Left lung (tissue), 10 donors: ENCODE data around the gene RNASE3. TPM values are rescaled to one million over a fixed set of nuclear protein-coding genes. Genes with fewer than 3 reads are reported as not detected.
"Not testable (repeated sequence)": the region's sequence is repeated elsewhere in the genome, so short reads cannot be mapped to it uniquely, and the experiment has no call there.

Experiments
- ATAC-seq: fragments of 200-7000 bp; cut with Tn5 transposase; one replicate; pipeline ENCODE4 v1.9.1; 2020; ENCODE audit warnings: moderate library complexity
- DNase-seq, 4 donors: peaks; one replicate each; pipeline ENCODE4 v3.0.0-alpha.2; 2013 to 2020
- H3K27ac ChIP-seq, 2 donors: fragments of 200-600 bp; sonication (generic) in 1 of 2; one replicate each; pipeline versions ENCODE4 v1.5.0 to v1.8.0; 2020 to 2021
- H3K27me3 ChIP-seq, 2 donors: fragments of 200-600 bp; sonication (generic) in 1 of 2; one replicate each; pipeline versions ENCODE4 v1.5.0 to v1.8.0; 2020 to 2021
- H3K36me3 ChIP-seq, 2 donors: fragments of 200-600 bp; sonication (generic) in 1 of 2; one replicate each; pipeline versions ENCODE4 v1.5.0 to v1.8.0; 2020 to 2021
- H3K4me1 ChIP-seq, 2 donors: fragments of 200-600 bp; one replicate each; pipeline ENCODE4 v1.8.0; 2021
- H3K4me3 ChIP-seq, 2 donors: fragments of 200-600 bp; sonication (generic) in 1 of 2; one replicate each; pipeline versions ENCODE4 v1.5.0 to v1.8.0; 2020 to 2021; ENCODE audit warnings: mild to moderate bottlenecking in 1 of 2
- H3K9me3 ChIP-seq, 2 donors: fragments of 200-600 bp; sonication (generic) in 1 of 2; one replicate each; pipeline versions ENCODE4 v1.5.0 to v1.8.0; 2020 to 2021
- intact Hi-C, 2 donors: fragments of 100-400 bp; cut with DNase I; formaldehyde crosslinking; loops; one replicate each; pipeline versions ENCODE4 v1.11.2 to v1.14.2; 2022
- polyA plus RNA-seq, 6 donors: library from polyadenylated mRNA; unstranded; fragments of 120-200 nt; gene quantifications; one replicate each; pipeline ENCODE4 v1.2.1, GENCODE V29; 2013; ENCODE audit not compliant: insufficient read length in 6 of 6
- total RNA-seq, 2 donors: library from RNA; stranded (reverse); fragmentation: NEBNext Ultra II Directional; extraction: Animal tissue kit (Norgen Biotek cat#: 25700); gene quantifications; one replicate each; pipeline ENCODE4 v1.2.1, GENCODE V29; 2021
- TF ChIP-seq, protein P1 (sequence below), 2 donors: fragments of 200-600 bp; sonication (generic) in 1 of 2; IDR thresholded peaks; one replicate each; pipeline versions ENCODE4 v1.5.0 to v1.8.0; 2021; ENCODE audit warnings: antibody characterized with exemption in 2 of 2
- donor health status: DM: no; HTN: yes; CAD: no.
- donor health status: DM: no; HTN: no; CAD: no.

The RNASE3 gene
- total and polyA plus RNA-seq, 8 donors = 0.33 to 1.9 (median 1.0) TPM; not detected in 1

DNA sequence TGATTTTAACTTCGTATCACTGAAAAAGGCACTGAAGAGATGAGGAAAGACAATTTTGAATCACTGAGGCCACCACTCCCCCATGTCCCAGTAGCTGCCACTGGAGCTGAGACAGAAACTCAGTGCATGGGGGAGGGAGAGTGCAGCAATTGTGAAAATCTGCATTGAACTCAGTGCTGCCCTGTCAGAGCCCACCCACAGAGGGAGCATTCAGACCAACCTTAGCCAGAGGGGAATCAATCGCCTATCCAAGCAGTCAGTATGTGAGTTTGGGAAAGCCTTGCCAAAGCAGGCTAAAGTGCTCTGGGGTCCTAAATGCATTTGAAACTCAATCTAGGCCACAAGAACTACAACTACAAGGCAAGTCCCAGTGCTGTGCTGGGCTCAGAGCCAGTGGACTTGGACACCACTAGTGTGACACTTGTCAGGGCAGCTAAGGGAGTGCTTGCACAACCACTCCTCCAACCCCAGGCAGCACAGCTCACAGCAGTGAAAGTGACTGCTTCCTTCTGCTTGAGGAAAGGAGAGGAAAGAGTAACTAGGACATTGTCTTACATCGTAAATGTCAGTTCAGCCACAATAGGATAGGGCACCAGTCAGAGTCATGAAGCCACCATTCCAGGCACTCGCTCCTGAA, 13.3 kb downstream of the RNASE3 start:
- Histone ChIP-seq H3K9me3 (peaks cover 0 to 2% of the 10 kb centered on the region in 2 donors), H3K27me3 (no peaks in the 10 kb centered on the region), H3K4me1 (peaks cover 0 to 17% of the 10 kb centered on the region in 2 donors), H3K27ac (peak overlapping the region in 1 of 2 donors; percentile 66), H3K36me3 (no peaks in the 10 kb centered on the region), H3K4me3 (no peak overlapping the region)
- intact Hi-C loops = no loop called here
- ATAC-seq (peak; percentile 43), DNase-seq (peak in 1 of 4 donors; percentile 50)
- TF ChIP-seq, protein P1, sequence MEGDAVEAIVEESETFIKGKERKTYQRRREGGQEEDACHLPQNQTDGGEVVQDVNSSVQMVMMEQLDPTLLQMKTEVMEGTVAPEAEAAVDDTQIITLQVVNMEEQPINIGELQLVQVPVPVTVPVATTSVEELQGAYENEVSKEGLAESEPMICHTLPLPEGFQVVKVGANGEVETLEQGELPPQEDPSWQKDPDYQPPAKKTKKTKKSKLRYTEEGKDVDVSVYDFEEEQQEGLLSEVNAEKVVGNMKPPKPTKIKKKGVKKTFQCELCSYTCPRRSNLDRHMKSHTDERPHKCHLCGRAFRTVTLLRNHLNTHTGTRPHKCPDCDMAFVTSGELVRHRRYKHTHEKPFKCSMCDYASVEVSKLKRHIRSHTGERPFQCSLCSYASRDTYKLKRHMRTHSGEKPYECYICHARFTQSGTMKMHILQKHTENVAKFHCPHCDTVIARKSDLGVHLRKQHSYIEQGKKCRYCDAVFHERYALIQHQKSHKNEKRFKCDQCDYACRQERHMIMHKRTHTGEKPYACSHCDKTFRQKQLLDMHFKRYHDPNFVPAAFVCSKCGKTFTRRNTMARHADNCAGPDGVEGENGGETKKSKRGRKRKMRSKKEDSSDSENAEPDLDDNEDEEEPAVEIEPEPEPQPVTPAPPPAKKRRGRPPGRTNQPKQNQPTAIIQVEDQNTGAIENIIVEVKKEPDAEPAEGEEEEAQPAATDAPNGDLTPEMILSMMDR (IDR thresholded peaks at IDR 0.05) = no peak

DNA sequence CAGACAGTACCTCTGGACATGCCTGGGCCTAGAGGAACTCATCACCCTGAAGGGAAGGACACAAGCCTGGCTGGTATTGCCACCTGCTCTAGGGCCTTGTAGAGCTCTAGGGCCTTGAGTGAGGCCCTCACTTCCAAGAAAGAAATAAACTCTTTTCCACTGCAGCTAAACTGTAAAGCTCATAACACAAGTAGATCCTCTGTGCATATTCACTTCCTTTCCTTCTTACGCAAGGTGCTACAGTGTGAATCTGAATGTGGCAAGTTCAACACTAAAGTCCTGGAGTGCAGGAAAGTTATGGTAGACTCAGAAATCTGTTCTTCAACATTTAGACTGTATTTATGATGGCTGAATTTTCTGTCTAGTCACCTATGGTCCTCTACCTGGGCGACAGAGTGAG, 14.5 kb downstream of the RNASE3 start:
- no peak for DNase-seq
- TF ChIP-seq, protein P1 (IDR thresholded peaks at IDR 0.05) = no peak
- H3K27ac ChIP-seq = peak overlapping the region in 1 of 2 donors; percentile 66
- intact Hi-C loops = no loop called here
- H3K4me3 ChIP-seq = no peak overlapping the region
- H3K36me3 ChIP-seq = no peaks in the 10 kb centered on the region
- peaks cover 0 to 17% of the 10 kb centered on the region in 2 donors for H3K4me1 ChIP-seq
- no peaks in the 10 kb centered on the region for H3K27me3 ChIP-seq
- no peaks in the 10 kb centered on the region for H3K9me3 ChIP-seq
- no peak for ATAC-seq

DNA sequence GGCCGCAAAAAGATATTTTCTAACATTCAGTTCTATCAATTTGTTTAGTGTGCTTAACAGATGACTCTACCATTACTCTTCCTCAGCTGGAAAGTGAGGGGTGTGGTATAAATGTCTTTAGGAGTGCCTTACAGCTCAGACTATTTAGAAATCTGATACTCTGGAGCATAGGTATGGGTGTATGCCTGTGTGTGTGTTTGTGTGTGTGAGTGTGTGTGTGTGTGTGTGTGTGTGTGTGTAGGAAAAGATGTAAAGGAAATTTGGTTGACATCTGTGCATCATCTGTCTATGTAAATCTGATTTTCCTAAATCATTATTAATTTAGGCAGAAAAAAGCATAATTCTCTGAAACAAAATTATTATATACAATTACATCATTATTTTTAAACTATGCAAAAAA, 16.0 kb downstream of the RNASE3 start:
- Histone ChIP-seq H3K27ac (no peak overlapping the region), H3K36me3 (no peaks in the 10 kb centered on the region), H3K27me3 (no peaks in the 10 kb centered on the region), H3K4me1 (peaks cover 0 to 17% of the 10 kb centered on the region in 2 donors), H3K9me3 (no peaks in the 10 kb centered on the region), H3K4me3 (no peak overlapping the region)
- DNase-seq (no peak), ATAC-seq (no peak)
- intact Hi-C loops = no loop called here
- TF ChIP-seq, protein P1 (IDR thresholded peaks at IDR 0.05) = no peak

DNA sequence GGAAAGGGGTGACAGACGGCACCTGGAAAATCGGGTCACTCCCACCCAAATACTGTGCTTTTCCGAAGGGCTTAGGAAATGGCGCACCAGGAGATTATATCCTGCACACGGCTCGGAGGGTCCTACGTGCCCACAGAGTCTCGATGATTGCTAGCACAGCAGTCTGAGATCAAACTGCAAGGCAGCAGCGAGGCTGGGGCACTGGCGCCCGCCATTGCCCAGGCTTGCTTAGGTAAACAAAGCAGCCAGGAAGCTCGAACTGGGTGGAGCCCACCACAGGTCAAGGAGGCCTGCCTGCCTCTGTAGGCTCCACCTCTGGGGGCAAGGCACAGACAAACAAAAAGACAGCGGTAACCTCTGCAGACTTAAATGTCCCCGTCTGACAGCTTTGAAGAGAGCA, 19.6 kb downstream of the RNASE3 start:
- H3K4me1 ChIP-seq, H3K36me3 ChIP-seq, H3K4me3 ChIP-seq, H3K27ac ChIP-seq, ATAC-seq, H3K27me3 ChIP-seq, intact Hi-C loops, H3K9me3 ChIP-seq, DNase-seq: not testable (repeated sequence)

DNA sequence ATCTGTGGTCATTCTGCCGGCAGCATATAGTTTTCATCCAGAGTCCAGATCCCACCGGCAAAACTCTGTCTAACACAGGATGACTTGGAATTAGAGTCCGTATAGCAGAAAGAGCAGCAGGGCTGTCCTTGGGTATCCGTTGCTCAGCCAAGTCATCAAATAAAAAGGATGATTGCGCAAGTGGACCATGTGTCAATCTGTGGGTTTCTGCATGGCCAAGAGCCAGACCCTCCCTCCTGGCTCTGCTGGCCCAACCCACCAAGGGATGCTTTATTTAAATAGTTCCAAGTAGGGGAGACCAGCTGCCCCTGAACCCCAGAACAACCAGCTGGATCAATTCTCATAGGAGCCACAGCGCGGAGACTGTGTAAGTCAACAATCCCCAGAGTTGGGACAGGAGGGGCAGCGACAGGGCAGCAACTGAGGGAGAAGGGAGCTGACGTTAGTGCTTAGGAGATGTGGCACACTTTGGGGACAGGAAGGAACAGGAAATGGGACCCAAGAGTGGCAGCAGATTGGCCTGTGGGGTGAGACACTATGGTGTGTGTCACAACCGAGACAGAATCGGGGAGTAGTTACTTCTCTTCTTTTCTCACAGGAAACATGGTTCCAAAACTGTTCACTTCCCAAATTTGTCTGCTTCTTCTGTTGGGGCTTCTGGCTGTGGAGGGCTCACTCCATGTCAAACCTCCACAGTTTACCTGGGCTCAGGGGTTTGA, 28.0 kb downstream of the RNASE3 start:
- not testable (repeated sequence) for H3K9me3 ChIP-seq
- peak overlapping the region in 1 of 2 donors; percentile 66 for H3K27ac ChIP-seq
- peak; percentile 44 for ATAC-seq

DNA sequence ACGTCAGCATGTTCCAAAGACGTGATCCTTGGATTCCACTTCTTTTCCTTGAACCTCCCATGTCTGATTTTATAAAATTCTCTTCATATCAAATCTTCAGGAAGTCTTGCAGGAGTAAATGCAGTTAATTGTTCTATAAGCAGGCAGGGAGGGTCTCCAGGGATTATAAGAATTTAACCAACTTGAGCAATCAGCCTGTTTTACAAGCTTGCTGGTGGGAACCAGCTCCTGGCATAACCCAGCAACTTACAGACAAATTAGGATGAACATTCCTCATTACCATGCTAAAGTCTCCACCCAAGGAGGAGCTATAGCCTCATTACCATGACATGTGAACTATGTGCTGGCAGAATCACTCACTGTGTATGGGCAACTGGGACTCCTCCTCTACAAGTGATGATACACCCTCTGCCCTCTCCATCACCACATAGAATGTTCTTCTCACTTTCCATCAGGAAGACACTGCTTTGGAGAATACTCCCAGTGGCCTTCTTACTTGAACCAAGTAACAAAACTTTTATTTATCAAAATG, 32.6 kb downstream of the RNASE3 start:
- H3K4me1 ChIP-seq, H3K36me3 ChIP-seq, DNase-seq, H3K4me3 ChIP-seq, intact Hi-C loops, H3K27ac ChIP-seq, ATAC-seq: not testable (repeated sequence)
- H3K9me3 ChIP-seq = peaks cover 0 to 12% of the 10 kb centered on the region in 2 donors
- H3K27me3 ChIP-seq = peaks cover 0 to 12% of the 10 kb centered on the region in 2 donors

More for the DNA sequence above, 28.0 kb downstream of the RNASE3 start:
- peak in 1 of 4 donors; percentile 1 for DNase-seq
- H3K4me1 ChIP-seq, H3K27me3 ChIP-seq, H3K36me3 ChIP-seq, intact Hi-C loops, H3K4me3 ChIP-seq: not testable (repeated sequence)
